Stimulated activated CD4-positive, alpha-beta T cell treated with anti-CD3 and anti-CD28 coated beads, Interleukin-12 subunit alpha, Interleukin-12 subunit beta, amount 100 ng/mL, for 4 hours (primary cell): ENCODE measurements around the gene EHD3.

Source experiments
- DNase-seq: peaks from one replicate; pipeline ENCODE4 v3.0.0-alpha.2; 2020

Gene EHD3

DNA sequence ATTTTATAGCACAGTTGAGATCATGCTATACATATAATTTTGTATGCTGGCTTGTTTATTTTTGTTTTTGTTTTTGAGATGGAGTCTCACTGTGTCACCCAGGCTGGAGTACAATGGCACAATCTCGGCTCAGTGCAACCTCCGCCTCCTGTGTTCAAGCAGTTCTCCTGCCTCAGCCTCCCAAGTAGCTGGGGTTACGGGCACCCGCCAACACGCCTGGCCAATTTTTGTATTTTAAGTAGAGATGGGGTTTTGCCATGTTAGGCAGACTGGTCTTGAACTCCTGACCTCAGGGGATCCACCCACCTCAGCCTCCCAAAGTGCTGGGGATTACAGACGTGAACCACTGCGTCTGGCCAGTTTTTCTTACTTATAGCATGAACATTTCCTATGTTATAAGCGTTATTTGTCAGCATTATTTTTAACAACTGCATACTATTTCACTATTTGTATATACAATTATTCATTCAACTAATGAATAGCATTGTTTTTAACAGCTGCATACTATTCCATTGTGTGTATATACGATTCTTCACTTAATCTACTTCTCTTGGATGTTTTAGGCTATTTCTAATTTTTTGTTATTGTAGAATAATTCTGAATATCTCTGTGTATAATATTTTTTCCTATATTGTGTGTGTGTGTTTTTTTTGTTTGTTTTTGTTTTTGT lies 3.5 kb downstream of the EHD3 start:
- DNase-seq: no peak

DNA sequence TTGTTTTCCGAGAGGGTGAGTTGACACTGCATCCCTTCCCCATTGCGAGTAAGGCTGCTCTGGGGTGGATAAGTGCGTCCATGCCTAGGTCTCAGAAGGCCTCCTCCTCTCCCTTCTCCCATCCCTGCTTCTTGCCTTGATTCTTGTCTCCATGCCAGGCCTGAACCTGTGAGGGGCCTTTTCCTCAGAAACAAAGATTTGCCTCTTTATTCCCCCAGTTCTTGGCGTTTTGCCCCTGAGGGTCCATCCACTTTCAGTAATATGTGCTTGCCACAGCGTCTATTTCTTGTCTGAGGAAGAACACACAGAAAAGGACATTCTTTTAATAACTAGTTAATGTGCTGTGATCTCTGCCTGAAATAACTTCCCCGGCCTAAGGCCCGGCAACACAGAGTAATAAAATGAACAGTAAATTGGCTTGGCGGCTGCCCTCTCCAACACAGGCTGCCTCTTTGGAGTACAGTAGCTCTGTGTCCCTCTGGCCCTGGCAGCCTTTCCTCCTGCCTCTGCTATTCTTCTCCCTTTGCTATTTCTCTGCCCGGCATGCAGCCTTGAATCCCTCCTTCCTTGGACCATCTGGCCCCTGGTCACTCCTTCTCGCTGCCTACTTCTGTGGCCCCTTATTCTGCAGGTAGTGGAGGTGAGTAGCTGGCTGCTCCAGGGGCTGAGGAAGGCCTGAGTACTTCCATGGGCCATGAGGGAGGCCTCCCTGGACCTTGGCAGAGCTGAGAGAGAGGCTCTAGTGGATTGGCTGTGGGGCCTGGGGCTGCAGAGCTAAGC lies 4.4 kb downstream of the EHD3 start:
- no peak for DNase-seq

DNA sequence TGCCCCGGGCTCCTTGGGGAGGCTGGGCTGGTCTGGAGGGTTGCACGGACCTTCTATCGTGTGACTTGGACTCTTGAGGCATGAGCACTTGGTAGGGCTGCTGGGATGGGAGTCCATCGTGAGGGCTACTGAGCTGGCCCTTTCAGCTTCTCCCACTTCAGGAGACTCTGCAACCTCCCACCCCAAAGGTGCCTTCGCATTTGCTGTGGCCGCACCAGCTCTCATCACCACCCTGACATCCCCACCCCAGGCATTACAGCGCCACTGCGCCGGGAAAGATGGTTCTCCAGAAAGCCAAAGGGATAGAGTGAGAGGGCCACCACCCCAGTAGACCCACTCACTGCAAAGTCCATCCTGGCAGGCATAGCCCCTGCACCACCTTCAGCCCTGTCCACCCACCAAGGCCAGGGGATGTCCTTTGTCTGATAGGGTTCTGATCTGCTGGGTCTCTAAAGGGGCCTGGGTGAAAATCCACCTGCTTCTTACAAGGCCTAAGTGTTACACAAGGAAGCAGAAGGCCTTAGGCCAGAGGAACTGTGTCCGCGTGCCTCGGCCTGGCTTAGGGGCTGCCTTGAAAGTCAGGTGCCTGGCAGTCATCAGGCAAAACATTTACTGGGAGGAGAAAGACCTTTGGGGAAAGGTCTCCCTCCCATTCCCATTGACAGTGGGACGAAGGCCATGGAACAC lies 5.1 kb downstream of the EHD3 start:
- DNase-seq: no peak

DNA sequence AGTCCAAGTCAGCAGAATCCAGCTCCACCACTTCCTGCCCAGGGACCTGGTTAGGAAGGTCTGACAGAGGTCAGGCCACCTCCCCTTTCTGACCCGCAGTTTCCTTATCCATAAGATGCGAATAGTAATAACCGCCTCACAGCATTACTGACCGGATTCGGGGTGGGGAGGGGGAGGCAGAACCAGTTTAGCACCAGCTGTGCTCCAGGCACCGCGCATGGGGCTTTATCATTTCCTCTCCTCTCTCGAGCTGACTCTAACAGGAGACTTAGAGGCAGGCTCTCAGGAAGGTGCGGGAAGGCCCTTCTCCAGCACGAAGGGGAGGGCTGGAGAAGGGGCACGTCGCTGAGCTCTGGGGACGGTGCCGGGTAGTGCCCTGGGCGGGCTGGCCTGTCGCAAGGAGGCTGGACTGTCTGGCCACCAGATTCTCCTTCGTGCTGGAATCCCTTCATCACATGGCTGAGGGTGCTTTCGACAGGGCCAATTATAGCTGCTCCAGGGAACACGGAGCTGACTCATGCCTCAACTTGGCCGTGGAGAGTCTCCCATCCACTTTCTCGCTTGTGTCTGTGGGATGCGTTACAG lies 5.7 kb downstream of the EHD3 start:
- DNase-seq: no peak

DNA sequence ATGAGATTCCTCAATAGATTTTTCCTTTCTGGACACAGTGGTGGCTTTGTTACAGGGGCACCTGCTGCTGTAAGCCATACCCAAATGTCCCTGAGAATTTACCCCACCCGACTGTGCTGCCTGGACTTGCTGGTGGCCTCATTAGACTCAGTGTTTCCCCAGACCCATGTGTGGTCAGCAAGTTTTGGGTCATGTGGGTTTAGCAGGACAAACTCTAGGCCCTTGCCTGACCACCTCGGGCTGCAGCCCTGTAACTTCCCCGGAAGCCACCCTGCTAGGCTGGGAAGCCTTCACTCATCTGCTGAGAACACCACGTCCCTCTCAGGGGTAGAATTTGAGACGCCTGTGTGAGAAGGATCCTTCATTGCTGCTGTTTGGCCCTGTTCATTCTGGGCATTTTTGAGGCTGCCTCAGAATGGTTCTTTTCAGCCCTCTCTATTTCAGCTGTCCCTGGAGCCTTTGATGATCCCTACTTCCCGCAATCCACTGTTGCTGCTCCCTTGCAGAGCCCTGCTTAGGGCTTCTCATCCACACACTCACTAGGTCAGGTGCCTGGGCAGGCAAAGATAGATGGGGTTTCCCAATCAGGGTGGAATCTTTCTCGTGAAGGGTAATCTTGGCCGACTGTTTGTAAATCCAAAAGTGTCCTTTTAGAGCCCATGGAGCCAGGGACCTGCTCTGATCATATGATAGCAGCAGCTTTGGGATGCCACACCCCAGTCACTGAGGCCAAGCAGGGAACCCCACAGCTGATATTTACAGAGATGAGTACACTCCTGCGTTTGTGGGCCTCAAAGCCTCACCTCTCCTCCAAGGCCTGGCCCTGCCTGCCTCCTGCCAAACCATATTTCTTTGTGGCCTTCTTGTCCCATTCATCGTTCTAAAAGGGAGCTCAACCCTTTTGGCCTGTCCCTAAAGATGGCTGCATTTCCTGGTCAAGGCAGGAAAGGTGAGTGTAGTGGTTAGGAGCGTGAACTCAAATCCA lies 6.7 kb downstream of the EHD3 start:
- DNase-seq: no peak

DNA sequence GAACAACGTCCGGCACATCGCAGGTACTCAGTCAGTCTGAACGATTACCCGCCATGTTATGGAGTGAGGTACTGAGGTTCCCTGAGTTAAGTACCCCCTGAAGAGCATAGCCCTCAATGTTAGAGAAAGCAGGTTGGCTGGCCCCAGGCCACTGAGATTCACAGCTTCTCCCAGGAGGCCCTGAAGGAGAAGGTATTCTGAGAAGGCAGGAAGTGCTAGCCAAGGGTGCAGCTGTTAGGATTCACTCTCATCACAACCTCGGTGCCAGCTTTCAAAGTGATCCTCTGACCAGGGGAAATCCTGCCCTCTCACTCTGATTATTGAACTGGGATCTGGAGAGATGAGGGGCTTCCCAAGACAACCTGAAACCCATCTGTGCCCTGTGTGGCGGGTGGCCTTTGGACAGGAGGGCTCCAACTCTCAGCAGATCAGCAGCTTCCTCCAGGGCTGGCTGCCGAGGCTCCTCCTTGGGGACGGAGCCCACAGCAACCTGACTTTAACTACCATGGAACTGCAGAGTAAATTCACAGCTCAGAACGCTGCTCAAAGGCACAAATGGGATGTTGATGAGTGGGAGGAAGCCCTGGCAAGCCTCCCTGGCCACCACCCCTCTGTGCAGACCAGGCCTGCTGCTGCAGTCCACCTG lies 7.8 kb downstream of the EHD3 start:
- DNase-seq: no peak

DNA sequence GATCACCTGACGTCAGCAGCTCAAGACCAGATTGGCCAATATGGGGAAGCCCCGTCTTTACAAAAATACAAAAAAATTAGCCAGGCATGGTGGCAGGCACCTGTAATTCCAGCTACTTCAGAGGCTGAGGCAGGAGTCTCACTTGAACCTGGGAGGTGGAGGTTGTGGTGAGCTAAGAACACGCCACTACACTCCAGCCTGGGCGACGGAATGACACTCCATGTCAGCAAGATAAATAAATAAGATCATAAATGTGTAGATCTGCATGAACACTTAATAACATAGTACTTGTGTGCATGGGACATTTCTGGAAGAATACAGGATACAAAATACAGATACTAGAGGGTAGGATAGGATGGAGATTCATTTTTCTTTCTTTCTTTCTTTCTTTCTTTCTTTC lies 9.1 kb downstream of the EHD3 start:
- DNase-seq: no peak

DNA sequence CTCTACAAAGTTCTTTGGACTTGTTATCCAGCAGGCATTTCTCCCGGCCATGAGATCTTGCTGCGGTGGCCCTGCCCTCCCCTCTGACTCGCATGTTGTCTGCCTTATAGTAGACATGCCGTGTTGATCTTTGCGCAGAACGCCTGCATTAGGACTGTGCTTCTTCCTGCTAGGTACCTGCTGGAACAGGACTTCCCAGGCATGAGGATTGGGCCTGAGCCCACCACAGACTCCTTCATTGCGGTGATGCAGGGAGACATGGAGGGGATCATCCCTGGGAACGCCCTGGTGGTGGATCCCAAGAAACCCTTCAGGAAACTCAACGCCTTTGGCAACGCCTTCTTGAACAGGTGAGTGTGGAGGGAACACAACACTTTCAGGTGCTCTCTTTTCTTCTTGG lies 10.1 kb downstream of the EHD3 start:
- no peak for DNase-seq

DNA sequence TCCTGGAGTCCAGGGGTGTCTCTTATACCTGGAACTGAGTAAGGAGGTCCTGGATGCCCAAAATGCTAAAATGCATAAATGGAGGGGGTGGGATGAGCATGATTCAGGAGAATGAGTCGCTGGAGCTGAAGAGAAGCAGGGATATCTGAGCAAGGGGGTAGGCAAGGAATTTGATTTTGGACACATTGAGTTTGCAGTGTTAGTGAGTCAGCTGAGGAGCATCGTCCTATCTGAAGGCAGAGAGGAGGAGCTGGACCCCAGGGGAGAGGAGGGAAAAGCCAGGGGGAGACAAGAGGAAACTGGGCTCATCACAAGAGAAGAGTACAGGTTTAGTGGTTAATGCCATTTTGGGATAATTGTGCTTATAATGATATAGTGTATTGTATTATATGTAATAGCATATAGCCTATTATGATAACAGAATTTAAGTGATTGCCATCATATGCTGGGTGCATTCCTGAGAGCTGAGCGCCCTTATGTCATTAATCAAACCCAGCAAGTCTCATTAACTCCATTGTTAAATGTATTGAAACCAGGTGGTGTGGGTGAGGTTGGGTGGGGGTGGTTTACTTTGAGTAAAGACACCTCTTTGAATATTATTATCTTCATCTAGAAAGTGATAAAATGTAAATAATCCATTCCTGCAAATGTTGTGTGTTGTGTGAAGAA lies 12.4 kb downstream of the EHD3 start:
- DNase-seq: no peak

DNA sequence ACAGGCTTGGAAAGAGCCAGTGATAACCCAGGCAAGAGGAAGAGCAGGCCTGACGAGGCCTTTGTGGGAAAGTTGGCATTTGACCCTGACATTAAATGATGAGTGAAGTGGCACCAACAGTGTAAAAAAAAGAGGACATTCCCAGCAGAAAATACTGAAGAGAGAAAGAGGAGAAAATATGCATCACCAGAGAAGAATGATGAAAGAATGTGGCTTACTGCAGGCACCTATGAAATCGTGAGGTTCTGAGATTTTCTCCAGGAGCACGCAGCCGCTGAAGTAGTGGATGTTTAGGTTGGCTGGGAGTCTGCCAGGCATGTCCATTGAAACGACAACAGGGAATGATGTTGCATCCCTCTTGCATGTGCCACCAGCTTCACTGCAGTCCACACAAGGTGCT lies 13.8 kb downstream of the EHD3 start:
- no peak for DNase-seq

DNA sequence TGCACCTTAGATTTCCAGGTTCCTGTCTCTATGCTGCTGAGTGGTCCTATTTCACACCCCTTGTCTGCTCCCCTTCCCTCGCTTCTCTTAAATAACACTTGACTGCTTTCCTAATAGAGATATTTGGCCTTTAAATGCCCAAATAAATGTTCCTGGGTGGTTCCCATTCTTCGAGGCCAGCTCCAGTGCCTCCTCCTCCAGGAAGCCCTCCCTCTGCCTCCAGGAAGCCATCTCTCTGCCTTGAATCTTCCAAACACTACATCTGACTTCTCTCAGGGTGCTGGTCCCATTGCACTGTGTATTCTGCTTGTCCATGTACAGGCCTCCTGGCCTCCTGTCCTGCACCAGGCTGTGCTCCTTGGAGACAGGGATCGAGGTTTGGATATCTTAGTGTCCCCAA lies 14.2 kb downstream of the EHD3 start:
- DNase-seq: no peak

DNA sequence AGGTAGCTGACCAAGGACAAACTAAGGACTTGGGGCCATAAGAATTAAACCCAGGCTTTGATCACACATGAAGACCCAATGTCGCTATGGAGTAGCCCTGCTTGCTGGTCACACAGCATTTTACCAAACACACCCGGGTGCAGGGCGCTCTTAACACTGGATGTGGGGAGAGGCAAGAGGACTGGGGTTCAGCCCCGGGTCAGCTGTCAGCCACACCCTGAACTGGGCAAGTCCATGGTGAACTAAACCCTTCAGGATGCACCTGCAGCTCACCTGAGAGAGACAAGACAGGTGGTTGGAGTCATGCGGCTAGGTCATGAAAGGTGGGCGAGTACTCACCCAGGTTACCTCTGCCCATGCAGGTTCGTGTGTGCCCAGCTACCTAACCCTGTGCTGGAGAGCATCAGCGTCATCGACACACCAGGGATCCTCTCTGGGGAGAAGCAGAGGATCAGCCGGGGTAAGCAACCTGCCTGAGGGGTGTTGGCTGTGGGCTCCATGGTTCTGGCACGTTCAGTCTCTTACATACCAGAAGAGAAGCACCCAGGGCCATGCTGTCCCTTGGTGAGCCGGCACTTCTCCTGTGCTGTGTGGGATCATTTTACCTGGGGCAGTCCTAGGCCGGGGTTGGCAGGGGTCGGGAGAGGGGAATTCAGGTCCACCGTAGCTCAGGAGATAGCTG lies 15.2 kb downstream of the EHD3 start:
- no peak for DNase-seq

DNA sequence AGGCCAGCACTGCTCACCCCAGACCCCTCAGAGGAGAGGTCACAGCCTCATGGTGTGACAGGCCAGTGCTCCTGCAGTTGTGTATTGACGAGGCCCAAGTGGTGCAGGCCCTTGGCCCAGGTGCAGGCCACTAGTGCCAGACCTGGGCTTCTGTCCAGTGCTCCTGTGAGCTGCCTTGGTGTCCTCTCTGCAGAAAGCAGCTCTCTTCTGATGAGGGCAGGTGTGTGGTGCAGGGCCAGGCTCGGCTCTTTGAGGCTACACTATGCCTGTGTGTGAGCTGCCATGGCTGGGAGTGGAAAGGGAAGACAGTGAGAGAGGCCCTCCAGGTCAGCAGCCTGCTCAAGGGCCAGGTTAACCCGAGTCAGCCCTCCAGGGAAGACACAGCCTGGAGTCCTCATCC lies 17.1 kb downstream of the EHD3 start:
- DNase-seq: no peak

DNA sequence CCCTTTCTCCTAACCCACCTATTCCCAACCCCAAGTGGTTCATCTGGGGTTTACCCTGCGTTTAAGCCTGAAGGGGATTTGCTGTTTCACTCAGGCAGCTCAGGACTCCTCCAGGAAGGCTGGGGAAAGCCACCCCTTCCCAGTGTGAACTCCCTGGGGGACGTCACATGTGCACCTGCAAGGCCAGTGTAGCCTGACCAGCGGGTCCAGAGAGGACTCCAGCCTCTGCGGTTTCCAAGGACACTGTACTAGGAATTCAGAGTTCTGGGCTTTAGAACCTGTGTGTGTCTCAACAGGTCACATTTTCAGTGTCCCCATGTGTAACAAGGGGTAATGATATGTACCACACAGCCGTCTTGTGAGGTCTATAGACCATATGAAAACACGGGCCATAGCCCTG lies 17.9 kb downstream of the EHD3 start:
- no peak for DNase-seq

DNA sequence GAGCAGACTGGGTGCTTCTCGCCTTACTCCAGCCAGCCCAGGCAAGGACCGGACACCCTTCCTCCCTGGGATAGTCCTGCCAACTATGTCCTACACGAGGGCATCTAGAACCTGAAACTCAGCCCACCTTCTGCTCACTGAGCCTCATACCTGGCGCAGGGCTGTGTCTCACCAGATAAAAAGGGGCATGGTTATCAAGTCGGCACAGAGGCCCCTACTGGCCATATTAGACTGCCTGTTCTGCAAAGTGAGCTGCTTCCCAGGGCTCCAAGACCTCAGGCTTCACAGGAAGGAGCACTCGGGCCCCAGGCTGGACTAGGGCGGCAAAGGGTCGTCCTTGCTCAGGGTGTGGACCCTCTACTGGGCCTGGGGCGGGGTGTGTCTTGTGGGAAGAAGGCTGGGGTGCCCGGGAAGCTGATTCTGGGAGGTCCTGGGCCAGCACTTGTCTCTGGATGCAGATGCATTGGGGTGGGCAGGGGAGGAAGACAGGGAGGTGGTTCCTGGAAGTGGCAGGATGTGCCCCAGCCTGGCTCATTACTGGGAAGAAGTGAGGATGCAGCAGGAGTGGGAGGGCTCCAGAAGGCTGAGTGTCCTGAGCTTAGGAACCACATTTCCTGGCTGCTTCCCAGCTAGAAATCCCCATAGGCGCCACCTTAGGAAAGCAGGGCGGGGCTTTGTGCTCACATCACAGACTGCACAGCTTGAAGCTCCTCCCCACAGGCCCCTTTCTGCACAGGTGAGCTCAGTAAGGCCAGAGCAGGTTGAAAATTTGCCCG lies 19.6 kb downstream of the EHD3 start:
- no peak for DNase-seq

DNA sequence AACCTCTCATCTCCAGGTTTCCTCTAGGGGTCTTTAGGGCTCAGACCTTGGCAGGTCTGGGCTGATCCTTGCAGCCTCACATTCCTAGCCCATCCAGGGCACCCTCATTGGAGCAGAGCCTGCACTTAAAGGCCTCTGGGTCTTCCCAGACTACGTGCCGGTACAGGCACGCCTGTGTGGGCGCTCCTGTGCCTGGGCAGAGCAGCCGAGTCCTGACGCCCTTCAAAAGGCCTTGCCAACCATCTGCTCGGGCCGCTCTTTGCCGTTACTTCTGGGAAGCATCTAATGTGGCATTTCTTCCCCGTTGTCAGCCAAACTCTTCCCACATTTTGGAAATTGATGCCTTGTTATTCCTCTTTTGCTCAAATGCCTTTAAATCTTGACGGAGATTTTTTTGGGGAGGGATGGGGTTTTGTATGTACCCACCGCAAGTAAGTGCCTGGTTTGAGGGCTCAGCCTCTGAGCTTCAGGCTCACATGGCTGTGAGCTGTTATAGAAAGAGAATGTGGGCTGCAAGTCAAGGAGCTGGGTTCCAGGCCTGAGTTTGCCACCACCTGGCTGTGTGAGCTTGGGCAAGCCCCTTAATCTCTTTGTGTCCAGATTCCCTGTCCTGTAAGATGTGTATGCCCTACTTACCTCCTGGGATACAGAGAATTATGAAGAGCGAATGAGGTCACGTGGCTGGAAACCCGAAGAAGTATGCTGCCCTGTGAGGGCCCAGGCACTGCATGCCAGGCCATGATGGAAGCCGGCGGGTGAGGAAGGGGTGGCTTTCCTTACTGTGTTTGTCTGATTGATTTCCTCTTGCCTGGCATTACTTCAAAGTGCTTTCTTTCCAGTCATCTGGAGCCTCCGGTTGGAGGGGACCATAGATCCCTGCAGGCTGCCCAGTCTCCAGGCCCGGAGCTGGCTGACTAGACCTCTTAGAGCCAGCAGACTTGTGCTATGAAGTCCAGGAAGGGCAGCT lies 20.6 kb downstream of the EHD3 start:
- no peak for DNase-seq

DNA sequence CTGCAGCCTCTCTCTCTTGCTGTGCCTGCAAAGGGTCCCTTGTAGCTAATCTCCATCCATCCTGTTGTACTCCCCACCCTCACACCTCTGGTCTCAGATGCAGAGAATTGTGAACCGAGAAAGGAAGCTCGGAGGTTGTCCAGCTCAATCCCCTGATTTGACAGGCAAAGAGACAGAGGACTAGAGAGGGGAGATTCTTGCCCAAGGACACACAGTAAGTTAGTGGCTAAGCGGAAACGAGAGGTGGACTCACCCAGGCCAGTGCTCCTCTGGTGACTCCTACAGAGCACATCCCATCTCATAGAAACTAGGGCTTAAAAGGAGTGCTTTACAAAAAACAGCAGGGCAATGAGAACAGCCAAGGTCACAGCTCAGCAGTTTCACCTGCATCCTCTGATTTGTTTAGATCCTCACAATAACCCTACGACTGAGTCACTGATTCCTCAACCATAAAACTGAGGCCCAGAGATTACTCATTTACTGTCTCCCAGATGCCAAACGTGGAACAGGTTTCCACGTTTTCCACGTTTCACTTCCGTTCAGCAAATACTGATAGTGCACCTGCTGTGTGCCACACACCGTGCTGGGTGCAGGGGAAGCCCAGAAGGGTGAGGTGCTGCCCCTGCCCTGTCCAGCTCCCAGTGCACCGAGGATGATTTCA lies 22.1 kb downstream of the EHD3 start:
- no peak for DNase-seq
